ENCODE measurements around the gene COPS7A. TPM values are rescaled to one million over a fixed set of nuclear protein-coding genes. Genes with fewer than 3 reads are reported as not detected.

The COPS7A gene
- total and polyA plus RNA-seq, 9 of the 15 experiments (the other 6 are each of a cell fraction or from before 2014, with no cell fraction given), result 12.7 to 36.0 (median 24.3) TPM

- TF ChIP-seq CHD7 (IDR thresholded peaks at IDR 0.05; ENCODE audit: low read depth, low read length), result no peak
- no peak for TF ChIP-seq ZNF318 (IDR thresholded peaks at IDR 0.05; ENCODE audit: borderline replicate concordance in 1 of 2, low read depth in 1 of 2)
- TF ChIP-seq ETV1 (tag; conservative IDR thresholded peaks at IDR 0.05; ENCODE audit: low read depth), result peak; percentile 83
- TF ChIP-seq HNRNPUL1 (IDR thresholded peaks at IDR 0.05; ENCODE audit: low read length), result no peak
- no peak for TF ChIP-seq ZNF766 (CRISPR knock-in tag; conservative IDR thresholded peaks at IDR 0.05)
- TF ChIP-seq IRF2 (CRISPR knock-in tag; IDR thresholded peaks at IDR 0.05), result no peak
These were observed 55.0 kb downstream of the COPS7A start (continued) for GRCh38 chr12:6778574-6779550.

Measured in K562 (cell line).